ENCODE data around the gene SLC6A3.
"Not testable (repeated sequence)": the region's sequence is repeated elsewhere in the genome, so short reads cannot be mapped to it uniquely, and the experiment has no call there.

SLC6A3 gene

GRCh38 chr5:1463326-1464095 lies 18.3 kb upstream of the SLC6A3 start:
- no peak for DNase-seq

DNA sequence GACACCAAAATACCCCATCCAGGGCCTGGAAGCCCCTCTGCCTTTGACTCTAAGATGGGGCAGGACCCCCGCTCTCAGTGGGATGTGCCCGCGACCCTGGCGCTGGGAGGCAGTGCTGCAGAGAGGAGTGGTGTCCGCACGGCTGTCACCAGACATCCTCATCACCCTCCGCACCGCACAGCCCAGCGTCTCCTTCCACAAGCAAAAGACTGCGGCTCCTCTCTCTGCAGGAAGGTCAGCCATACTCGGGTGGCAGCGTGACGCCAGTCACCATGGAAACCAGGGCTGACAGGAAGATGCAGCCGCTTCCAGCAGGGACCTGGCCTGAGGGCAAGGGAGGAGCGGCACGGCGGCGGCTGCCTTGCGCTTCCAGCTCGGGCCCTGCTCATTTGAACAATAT lies 17.1 kb upstream of the SLC6A3 start:
- no peak for DNase-seq

GRCh38 chr5:1461396-1461795 lies 16.2 kb upstream of the SLC6A3 start:
- DNase-seq = no peak

DNA sequence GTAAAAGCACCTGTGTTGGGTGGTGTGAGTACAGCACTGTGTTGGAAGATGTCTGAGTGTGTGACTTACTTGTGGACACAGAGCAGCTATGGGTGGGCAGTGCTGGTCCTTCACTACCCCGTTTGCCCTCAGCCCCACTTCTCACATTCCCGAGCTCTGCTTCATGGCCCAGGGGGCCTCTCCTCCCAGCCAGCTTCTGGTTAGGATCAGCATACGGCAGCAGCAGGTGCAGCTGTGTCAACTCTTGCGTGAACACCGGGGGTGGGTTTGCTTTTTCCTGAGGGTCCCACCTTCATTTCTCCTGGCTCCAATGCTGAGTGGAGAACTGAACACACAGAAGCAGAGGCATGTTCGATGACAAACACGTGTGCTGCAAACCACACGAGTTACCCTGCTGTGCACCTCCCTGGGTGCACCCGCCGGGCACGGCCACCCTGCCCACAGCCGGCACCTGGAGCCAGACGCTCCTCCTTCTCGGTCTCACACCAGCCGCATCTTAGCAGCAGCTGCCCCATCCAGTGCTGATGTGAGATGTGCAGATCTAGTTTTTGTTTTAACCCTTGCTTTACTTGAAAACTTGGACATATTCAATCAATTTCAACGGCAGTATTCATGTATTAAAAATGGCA lies 14.9 kb upstream of the SLC6A3 start:
- DNase-seq = no peak

GRCh38 chr5:1459435-1459834 lies 14.2 kb upstream of the SLC6A3 start:
- not testable (repeated sequence) for DNase-seq

DNA sequence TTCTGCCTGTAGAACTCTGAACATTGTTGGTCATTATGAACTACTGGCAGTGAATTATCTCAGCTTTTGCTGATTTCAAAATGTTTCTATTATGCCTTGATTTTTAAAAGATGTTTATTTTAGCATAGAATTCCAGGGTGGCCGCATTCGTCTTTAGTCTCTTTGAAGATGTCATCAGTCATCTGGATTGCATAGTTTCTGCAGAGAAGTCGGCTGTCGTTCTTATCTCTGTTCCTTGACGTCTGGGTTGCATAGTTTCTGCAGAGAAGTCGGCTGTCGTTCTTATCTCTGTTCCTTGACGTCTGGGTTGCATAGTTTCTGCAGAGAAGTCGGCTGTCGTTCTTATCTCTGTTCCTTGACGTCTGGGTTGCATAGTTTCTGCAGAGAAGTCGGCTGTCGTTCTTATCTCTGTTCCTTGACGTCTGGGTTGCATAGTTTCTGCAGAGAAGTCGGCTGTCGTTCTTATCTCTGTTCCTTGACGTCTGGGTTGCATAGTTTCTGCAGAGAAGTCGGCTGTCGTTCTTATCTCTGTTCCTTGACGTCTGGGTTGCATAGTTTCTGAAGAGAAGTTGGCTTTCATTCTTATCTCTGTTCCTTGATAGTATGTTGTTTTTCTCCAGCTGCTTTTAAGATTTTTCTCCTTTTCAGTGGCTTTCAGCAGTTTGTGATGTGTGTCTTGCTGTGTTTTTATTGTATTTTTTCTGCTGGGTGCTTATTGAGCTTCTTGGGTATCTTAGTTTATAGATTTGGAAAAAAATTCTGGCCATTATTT lies 11.1 kb upstream of the SLC6A3 start:
- not testable (repeated sequence) for DNase-seq

DNA sequence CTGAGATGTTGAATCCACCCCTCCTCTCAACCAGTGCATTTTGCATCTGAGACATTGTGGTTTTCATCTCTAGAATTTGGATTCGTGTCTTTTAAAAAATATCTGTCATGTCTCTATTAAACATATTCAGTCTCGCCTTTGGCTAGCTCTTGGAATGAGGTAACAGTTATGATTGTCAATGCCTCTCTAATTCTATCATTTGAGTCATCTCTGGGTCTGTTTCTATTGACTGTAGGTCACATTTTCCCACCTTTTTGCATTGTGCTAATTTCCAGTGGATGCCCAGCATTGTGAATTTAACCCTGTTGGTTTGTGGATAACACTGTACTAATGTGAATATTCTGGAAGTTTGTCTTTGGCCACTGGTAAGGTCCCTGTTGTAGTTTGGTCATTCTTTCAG lies 8.4 kb upstream of the SLC6A3 start:
- DNase-seq = no peak

DNA sequence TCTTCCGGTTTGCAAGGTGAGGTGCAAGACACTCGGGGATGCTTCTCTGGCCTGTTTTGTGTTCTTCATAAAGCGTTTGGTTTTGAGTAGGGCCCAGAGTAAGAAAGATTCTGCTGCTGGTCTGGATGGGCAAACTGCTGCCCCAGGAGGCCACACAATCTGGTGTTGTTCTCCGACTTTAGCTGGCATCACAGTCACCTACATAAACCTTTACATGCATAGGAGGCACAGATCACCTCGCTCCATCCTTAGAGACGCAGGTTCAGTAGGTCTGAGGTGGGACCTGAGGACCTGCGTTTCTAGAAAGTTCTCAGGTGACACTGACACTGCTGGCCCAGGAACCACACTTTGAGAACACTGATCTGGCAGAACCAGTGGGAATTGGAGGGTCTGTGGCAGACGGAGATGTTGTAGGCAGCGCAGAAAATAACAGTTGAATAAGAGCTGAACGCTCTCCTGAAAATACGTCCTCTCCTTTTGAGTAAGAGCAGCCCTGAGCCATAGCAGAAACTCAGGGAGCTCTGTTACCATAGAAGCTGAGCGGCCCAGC lies 3.9 kb upstream of the SLC6A3 start:
- DNase-seq = no peak

DNA sequence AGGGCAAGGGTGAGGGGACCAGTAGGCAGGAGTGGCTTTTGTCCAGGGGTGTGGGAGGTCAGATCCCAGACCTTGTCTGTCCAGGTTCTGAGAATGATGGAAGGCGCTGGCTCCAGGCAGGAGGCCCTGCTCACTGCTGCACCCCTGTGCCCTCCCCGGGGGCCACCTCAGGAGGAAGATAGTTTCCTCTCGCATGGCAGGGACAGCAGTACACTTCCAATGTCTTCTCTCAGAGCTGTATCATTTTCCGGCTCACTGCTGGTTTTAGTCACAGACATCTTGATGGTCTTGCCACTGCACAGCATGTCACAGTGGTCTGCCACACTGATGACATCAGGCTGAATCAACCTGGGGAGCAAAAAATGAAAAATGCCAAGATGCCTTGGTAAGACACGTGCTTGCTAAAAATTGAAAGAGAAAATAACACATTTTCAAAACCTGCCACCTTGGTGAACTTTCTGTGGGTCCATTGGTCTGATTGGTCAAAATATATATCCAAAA lies 3.3 kb upstream of the SLC6A3 start:
- DNase-seq = no peak

DNA sequence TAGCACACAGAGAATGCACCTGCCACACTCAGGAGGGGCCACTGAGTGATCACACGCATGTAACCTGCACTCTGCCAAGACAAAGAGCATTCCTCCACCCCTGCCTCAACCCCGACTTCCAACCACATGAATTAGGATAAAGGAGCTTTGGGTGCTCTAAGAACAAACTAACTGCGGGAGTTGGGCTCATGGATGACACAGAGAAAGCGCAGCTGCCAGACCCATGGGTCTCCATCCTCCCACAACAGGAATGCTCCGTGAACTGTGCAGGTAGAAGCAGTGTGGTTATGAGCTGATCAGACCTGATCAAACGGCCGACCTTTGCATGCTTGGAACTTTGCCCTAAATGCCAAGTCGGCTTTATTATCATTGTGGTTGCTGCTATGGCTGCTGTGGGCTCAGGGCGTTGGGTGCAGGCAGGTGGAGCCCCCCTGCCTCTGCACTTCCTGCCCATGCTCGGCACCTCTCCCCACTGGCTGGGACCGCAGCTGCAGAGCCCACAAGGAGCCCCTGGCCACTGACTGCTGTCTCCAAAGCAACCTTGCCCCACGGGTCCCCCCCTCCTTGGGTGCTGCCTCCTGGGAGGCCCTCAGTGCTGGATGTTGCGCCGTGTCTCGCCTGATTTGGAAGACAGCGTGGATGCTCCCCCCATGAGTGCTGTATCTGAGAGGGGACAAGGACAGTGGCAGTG lies 2.6 kb upstream of the SLC6A3 start:
- DNase-seq = no peak

- no peak for DNase-seq
These were observed 1.5 kb upstream of the SLC6A3 start for GRCh38 chr5:1446602-1447343.

DNA sequence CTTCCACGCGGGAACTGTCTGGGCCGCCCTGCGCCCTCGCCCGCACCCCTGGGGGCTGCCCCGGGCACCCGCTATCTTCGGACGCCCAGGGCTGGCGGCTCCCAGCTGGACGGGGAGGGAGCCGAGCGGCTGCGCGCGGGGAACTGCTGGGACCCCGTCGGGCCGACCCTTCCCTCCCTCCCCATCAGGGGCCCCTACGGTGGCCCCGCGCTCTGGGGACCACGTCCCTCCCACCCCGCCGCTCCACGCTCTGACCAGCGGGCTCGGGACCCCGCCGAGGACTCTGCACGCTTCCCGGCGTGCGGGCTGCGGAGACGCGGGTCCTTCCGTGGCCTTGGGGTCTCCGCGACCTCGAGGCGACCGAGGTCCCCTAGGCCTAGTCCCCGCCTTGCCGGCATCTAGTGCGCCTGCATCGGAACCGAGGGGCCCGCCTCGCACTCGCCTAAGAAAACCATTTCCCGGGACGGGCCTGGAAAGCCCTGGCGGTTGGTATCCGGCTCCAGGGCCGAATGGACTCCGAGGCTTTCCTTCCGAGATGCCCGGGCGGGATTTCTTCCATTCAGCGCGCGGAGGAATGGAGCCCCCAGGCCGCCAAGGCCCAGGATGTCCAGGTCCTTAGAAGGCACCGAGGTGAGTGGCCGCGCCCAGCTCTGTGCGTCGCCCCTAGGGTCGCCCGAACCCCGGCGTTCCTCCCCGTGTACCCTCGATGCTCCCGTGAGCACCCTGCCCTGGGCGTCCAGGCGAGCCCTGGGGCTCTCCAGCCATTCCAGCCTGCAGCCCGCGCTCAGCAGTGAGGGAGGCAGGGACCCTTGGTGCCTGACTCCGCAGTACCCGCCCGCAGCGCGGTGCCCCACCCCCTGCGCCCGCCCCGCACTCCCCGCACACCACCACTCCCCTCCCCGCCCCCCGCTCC lies 705 bp upstream of the SLC6A3 start:
- DNase-seq = no peak

GRCh38 chr5:1444361-1445189 lies 665 bp downstream of the SLC6A3 start:
- no peak for DNase-seq

- no peak for DNase-seq
These were observed 1.3 kb downstream of the SLC6A3 start for GRCh38 chr5:1443991-1444360.

GRCh38 chr5:1443171-1443570 lies 2.1 kb downstream of the SLC6A3 start:
- DNase-seq = no peak

DNA sequence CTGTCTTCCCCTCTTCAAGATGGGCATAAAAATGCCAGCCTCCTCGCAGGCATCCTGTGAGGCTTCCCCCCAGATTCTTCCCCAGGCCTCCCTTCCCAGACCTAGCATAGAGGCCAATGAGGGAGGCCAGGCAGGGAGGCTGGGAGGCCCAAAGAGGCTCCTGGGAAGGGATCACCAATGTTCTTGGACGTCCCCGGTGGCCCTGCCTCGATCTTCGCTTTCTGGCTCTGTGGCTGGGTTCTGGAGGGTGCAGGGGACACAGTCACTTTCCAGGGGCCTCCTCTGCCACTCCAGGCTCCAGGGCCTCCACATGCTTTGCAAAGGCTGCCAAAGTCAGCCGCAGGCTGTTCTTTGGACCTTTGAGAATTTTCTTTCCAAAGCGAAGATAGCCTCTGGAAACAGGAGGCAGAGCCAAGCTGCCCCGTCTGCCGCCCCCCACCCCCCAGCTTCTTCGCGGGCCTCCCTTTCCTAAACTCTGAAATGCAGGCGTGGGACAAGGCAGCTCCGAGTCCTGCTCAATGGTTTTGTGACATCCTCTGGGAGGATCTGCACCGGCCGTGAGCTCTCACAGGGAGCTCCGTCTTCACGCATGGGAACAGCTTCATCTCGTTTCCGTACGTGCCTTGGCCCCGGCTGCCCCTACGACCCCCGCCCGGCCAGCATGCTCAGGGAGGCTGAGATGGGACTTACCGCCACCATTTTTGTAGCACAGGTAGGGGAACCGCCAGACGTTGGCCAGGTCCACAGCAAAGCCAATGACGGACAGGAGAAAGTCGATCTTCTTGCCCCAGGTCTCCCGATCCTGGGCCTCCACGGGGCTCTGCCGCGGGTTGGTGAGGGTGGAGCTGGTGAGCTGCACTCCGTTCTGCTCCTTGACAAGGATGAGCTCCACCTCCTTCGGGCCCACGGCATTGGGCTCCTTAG lies 2.8 kb downstream of the SLC6A3 start:
- no peak for DNase-seq

DNA sequence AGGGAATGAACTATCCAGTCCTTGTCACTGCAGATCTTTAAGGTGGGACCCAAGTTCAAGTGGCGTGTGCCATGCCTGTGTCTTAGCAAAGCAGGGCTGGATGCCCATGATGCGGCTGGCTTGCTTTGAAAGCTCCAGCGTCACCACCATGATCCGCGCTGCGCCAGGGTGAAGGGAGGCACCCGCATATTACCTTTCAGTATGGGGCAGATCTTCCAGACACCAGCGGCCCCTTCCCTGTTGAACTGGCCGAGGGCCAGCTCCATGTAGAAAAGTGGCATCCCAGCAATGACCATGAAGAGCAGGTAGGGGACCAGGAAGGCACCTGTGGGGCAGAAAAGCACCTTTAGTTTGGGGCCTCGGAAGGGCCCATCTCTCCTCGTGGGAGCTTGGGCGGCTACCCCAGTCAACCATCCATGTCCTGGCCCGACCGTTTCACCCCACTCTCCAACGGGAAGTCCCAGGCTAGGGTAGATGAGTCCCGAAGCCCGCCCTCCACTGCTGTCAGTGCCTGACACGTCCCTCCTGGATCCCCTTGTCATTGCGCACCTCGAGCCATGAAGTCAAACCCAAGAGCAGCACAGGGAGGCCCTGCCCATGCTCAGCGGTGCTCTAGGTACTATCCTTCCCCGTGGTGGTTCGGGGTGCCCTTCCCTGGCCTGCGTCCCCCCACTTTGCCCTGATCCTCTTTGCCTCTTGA lies 3.9 kb downstream of the SLC6A3 start:
- DNase-seq = no peak

DNA sequence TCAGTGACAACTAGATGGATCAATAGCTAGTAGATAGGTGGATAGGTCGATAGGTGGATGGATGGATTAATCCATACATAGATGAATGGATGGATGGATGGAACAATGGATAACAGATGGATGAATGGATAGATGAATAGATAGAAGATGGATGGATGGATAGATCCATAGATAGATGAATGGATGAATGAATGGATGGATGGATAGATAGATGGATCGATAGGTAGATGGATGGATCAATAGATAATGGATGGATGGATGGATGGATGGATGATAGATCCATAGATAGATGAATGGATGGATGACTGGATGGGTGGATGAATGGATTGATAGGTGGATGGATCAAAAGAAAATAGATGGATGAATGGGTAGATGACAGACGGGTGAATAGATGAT lies 5.1 kb downstream of the SLC6A3 start:
- no peak for DNase-seq
